SU-DHL-6 (cell line): Measurements from ENCODE around the gene APOL1.
"Not testable (repeated sequence)": the region's sequence is repeated elsewhere in the genome, so short reads cannot be mapped to it uniquely, and the experiment has no call there.

ENCODE experiments used
- H2AFZ ChIP-seq: fragments of 200-600 bp; sonication (generic); 2 replicates; pipeline ENCODE4 v1.6.1; 2014; ENCODE audit warnings: low read depth, mild to moderate bottlenecking, moderate library complexity, mixed read lengths, antibody characterized with exemption, low read length; ENCODE audit not compliant: severe bottlenecking
- H3F3A ChIP-seq: fragments of 200-600 bp; shearing (Covaris generic); 2 replicates; pipeline ENCODE4 v1.6.0; 2016; ENCODE audit warnings: antibody characterized with exemption, mild to moderate bottlenecking; ENCODE audit not compliant: insufficient read depth
- H3K27ac ChIP-seq: fragments of 200-600 bp; sonication (generic); 2 replicates; pipeline ENCODE4 v1.5.1; 2016; ENCODE audit warnings: low read depth, mild to moderate bottlenecking, low read length, moderate library complexity, mixed read lengths
- H3K27me3 ChIP-seq: fragments of 200-600 bp; sonication (generic), shearing (Covaris generic); 2 replicates; pipeline ENCODE4 v1.6.0; 2014; ENCODE audit warnings: mild to moderate bottlenecking, low read length
- H3K36me3 ChIP-seq: fragments of 200-600 bp; sonication (generic); 2 replicates; pipeline ENCODE4 v1.6.1; 2014; ENCODE audit warnings: mild to moderate bottlenecking, low read length, mixed read lengths
- H3K4me2 ChIP-seq: fragments of 300-600, 200-600 bp; shearing (Covaris generic), sonication (generic); 2 replicates; pipeline ENCODE4 v1.6.0; 2014; ENCODE audit warnings: low read length, low read depth, mild to moderate bottlenecking; ENCODE audit not compliant: poor library complexity, severe bottlenecking
- H3K4me3 ChIP-seq: fragments of 200-600 bp; sonication (generic); 2 replicates; pipeline ENCODE4 v1.5.1; 2014; ENCODE audit warnings: antibody characterized with exemption, low read length, mild to moderate bottlenecking, mixed read lengths; ENCODE audit not compliant: insufficient read depth, poor library complexity, severe bottlenecking
- H3K79me2 ChIP-seq: fragments of 200-600 bp; sonication (generic); 2 replicates; pipeline ENCODE4 v1.6.1; 2014; ENCODE audit warnings: mild to moderate bottlenecking, low read length, moderate library complexity; ENCODE audit not compliant: insufficient read depth
- H3K9ac ChIP-seq: fragments of 200-600 bp; sonication (generic); 2 replicates; pipeline ENCODE4 v1.7.0; 2014; ENCODE audit warnings: mild to moderate bottlenecking, low read length
- H3K9me2 ChIP-seq: fragments of 200-600 bp; sonication (generic); replicated peaks from 2 replicates; pipeline ENCODE4 v1.6.1; 2014; ENCODE audit warnings: low read length; ENCODE audit not compliant: insufficient read depth
- H3K9me3 ChIP-seq: fragments of 200-600 bp; sonication (generic); 2 replicates; pipeline ENCODE4 v1.6.1; 2014; ENCODE audit warnings: low read length, mixed read lengths; ENCODE audit not compliant: insufficient read depth
- H4K20me1 ChIP-seq: fragments of 200-600 bp; sonication (generic); 2 replicates; pipeline ENCODE4 v1.6.1; 2014; ENCODE audit warnings: low read depth, mild to moderate bottlenecking, antibody characterized with exemption, low read length, moderate library complexity, mixed read lengths
- CTCF ChIP-seq: fragments of 200-600 bp; sonication (generic); IDR thresholded peaks from one replicate; pipeline ENCODE4 v1.5.1; 2017; ENCODE audit warnings: antibody characterized with exemption, mild to moderate bottlenecking, low read length, moderate library complexity; ENCODE audit not compliant: insufficient read depth, poor library complexity, severe bottlenecking
- EZH2phosphoT487 ChIP-seq: fragments of 200-600 bp; sonication (generic), shearing (Covaris generic); conservative IDR thresholded peaks from 2 replicates; pipeline ENCODE4 v1.6.1; 2018; ENCODE audit warnings: mild to moderate bottlenecking, antibody characterized with exemption, low read length, moderate library complexity, mixed read lengths

The APOL1 gene

GRCh38 chr22:36249160-36249559 lies 3.8 kb upstream of the APOL1 start:
- no peaks in the 10 kb centered on the region for H3K9me2 ChIP-seq
- H3K9me3 ChIP-seq = peaks cover 14% of the 10 kb centered on the region; the same call in 1 of the 2 replicates
- H3K4me2 ChIP-seq = no peak overlapping the region
- no peaks in the 10 kb centered on the region for H3K27me3 ChIP-seq
- H3F3A ChIP-seq = no peaks in the 10 kb centered on the region
- no peaks in the 10 kb centered on the region for H4K20me1 ChIP-seq
- no peaks in the 10 kb centered on the region for H3K36me3 ChIP-seq
- no peaks in the 10 kb centered on the region for H3K79me2 ChIP-seq
- H3K9ac ChIP-seq = no peak overlapping the region
- TF ChIP-seq CTCF (no peak), EZH2phosphoT487 (no peak)
- no peak overlapping the region for H2AFZ ChIP-seq
- H3K27ac ChIP-seq = no peak overlapping the region
- no peak overlapping the region for H3K4me3 ChIP-seq

- H3K9me3 ChIP-seq = peaks cover 14% of the 10 kb centered on the region; the same call in 1 of the 2 replicates
- H3K9ac ChIP-seq, H3K27me3 ChIP-seq, H2AFZ ChIP-seq, H3K36me3 ChIP-seq, H3K27ac ChIP-seq, H4K20me1 ChIP-seq, H3K4me2 ChIP-seq, H3K79me2 ChIP-seq, H3F3A ChIP-seq, H3K9me2 ChIP-seq, H3K4me3 ChIP-seq: not testable (repeated sequence)
These were observed 2.5 kb upstream of the APOL1 start for GRCh38 chr22:36250292-36250960.

- not testable (repeated sequence) for H3K27me3 ChIP-seq, H3K27ac ChIP-seq, H3K4me2 ChIP-seq, H2AFZ ChIP-seq, H3K36me3 ChIP-seq, H4K20me1 ChIP-seq, H3K4me3 ChIP-seq, H3F3A ChIP-seq, H3K79me2 ChIP-seq, H3K9me2 ChIP-seq, H3K9ac ChIP-seq
- H3K9me3 ChIP-seq = peaks cover 14% of the 10 kb centered on the region; the same call in 1 of the 2 replicates
These were observed 839 bp upstream of the APOL1 start for GRCh38 chr22:36251979-36252608.

- Histone ChIP-seq H2AFZ (no peak overlapping the region), H3K4me2 (no peak overlapping the region), H3K4me3 (no peak overlapping the region), H3K79me2 (no peaks in the 10 kb centered on the region), H3K27ac (no peak overlapping the region), H3K9me3 (peaks cover 7% of the 10 kb centered on the region; the same call in 1 of the 2 replicates), H3K27me3 (no peaks in the 10 kb centered on the region), H3K9ac (no peak overlapping the region), H4K20me1 (no peaks in the 10 kb centered on the region), H3K36me3 (no peaks in the 10 kb centered on the region), H3F3A (no peaks in the 10 kb centered on the region), H3K9me2 (no peaks in the 10 kb centered on the region)
- no peak for TF ChIP-seq CTCF
- TF ChIP-seq EZH2phosphoT487 = no peak
These were observed 874 bp downstream of the APOL1 start for GRCh38 chr22:36253523-36254490.

- not testable (repeated sequence) for H4K20me1 ChIP-seq, H3K9ac ChIP-seq, H3K9me3 ChIP-seq, H3K27ac ChIP-seq, H3K27me3 ChIP-seq, H3F3A ChIP-seq, H2AFZ ChIP-seq, H3K9me2 ChIP-seq, H3K79me2 ChIP-seq, H3K4me2 ChIP-seq, H3K4me3 ChIP-seq, H3K36me3 ChIP-seq
These were observed 2.6 kb downstream of the APOL1 start for GRCh38 chr22:36255572-36255971.
